ENCODE measurements around the gene MAP3K4.

Gene MAP3K4, protein sequence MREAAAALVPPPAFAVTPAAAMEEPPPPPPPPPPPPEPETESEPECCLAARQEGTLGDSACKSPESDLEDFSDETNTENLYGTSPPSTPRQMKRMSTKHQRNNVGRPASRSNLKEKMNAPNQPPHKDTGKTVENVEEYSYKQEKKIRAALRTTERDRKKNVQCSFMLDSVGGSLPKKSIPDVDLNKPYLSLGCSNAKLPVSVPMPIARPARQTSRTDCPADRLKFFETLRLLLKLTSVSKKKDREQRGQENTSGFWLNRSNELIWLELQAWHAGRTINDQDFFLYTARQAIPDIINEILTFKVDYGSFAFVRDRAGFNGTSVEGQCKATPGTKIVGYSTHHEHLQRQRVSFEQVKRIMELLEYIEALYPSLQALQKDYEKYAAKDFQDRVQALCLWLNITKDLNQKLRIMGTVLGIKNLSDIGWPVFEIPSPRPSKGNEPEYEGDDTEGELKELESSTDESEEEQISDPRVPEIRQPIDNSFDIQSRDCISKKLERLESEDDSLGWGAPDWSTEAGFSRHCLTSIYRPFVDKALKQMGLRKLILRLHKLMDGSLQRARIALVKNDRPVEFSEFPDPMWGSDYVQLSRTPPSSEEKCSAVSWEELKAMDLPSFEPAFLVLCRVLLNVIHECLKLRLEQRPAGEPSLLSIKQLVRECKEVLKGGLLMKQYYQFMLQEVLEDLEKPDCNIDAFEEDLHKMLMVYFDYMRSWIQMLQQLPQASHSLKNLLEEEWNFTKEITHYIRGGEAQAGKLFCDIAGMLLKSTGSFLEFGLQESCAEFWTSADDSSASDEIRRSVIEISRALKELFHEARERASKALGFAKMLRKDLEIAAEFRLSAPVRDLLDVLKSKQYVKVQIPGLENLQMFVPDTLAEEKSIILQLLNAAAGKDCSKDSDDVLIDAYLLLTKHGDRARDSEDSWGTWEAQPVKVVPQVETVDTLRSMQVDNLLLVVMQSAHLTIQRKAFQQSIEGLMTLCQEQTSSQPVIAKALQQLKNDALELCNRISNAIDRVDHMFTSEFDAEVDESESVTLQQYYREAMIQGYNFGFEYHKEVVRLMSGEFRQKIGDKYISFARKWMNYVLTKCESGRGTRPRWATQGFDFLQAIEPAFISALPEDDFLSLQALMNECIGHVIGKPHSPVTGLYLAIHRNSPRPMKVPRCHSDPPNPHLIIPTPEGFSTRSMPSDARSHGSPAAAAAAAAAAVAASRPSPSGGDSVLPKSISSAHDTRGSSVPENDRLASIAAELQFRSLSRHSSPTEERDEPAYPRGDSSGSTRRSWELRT (N-terminal part only)

DNA sequence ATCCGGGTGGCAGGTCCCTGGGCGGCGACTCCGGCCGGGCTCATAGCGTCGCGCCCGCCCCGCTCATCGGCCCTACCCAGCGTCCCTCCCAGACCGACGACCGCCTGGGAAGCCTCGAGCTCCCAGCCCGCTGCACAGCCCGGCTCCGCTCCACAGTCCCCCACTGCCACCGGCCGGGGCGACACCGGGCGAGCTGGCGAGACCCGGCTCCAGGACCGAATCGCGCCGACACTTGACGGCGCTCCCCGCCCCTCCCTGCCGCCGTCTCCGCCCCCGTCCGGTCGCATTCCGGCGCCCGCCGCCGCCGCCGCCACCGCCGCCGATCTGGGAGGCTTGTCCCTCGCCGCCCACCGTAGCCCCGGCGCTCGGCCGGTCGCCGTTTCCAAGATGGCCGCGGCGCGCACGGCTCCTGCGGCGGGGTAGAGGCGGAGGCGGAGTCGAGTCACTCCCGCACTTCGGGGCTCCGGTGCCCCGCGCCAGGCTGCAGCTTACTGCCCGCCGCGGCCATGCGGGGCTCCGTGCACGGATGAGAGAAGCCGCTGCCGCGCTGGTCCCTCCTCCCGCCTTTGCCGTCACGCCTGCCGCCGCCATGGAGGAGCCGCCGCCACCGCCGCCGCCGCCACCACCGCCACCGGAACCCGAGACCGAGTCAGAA is at the start of gene MAP3K4:
TSS of gene MAP3K4 (plus strand) at position 364 of the 655 bp plus-strand sequence. CDS start at position 527, 163 bp downstream.
- peak; percentile 90 for DNase-seq

DNA sequence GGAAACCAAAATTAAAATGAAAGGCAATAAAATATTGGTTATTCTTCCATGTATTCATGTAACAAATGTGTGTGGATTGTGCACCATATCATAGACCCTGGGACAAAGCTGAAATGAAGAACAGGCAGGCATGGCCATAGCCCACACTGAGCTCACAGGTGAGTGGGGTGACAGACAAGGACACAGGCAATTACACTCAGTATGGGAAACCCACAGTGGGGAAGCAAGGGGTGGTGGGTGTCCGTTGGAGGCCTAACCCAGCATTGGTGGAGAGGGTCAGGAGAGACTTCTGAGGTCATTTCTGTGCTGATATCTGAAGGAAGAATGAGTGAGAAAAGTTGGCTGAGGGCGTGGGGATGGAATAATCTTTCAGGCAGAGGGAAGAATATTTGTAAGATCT is 47.6 kb upstream of the MAP3K4 start:
- DNase-seq = no peak

DNA sequence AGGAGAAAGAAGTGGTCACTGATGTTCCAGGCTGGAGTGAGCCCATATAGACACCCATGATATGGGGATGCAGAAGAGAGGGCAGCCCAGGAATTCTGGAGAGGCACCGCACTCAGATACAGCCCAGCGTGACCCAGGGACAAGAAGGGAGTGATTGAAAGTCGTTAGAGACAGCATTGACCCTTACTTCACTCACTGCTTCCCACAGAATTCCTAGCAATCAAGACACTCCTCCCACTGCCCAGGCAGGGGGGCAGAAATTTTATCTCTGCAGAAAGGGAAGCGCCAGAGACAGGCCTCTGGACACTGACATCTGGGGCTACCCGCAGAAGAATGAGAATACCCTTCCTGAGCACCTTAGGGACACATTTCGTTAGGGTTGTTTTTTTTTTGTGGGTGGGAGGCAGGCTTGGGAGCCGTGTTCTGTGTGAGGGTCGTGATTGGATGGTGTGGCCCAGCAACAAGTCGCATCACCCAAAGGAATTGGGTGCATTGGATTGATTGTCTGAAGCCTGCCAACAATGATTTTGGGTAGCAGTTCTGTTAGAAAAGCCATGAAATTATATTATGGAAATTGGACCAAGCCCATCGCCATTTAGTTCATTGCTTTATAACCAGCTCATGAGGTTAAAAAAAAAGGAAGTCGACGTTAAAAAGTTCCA is 45.9 kb upstream of the MAP3K4 start:
- DNase-seq = no peak

DNA sequence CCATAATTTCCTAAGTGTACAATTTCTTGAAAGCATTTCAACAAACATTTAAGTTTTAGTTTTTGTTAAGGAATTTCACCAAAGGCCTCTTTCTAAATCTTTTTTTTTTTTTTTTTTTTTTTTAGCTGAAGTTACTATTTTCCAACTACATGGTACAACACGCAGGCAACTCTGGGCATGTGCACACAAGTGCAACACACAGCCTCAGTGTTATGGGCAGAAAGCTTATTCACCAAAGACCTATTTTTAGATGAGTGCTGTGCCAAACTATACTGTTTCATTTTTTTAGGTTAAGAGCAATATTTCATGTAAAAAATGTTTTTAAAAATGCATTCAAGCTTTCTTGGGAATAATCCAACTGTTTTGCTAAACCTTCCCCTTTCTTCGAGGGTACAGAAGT is 42.0 kb upstream of the MAP3K4 start:
- no peak for DNase-seq

DNA sequence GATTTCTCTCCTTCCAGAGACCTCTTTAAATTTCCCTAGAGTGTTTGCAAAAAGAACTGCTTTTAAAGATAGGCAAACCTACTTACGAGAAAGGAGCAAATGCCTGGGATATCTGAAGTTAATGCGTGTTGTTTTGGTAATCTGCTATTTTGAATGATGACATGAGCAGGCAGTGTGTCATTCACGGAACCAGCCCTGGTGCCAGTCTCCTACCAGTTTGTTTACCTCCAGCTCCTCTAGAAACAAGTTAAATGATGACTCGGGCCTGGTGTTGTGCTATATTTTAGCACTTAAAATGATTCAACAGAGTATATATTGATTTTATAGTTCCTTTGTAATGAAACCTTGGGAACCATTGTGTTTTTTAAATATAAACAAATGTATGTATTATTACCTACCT is 41.1 kb upstream of the MAP3K4 start:
- DNase-seq = no peak

DNA sequence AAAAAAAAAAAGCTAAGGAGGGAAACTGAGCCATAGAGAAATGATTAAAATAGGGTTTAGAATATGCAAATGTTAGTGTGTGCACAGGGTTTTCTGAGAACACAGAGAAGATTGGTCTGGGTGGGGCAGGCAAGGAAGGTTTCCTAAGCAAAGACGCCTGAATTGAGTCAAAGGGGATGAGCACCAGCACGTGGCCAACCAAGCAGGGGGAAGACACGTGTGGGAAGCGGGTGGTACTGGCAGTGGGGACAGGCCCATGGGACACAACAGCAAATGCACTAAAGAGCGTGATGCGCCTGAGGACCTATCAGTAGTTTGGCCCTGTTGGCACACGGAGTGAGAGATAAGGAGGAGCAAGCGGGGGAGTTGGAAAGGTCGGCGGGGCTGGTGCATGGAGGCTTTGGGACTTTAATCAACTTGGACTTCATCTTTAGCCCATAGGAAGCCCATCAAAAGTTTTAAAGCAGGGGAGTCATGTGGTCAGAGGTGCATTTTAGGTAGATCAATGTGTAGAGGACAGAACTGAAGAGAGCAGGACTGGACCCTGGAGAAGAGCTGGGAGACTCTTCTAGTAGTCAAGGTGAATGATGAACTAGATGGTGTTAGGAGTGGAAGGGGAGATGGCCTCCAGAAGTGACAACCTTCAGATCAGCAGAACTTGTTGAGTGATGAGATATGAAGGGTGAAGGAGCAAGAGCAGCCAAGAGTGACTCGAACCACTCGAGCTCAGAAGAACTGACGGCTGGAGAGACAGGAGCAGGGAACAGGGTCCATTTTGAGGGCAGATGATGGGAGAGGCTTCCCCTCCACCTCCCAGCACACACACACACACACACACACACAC is 40.2 kb upstream of the MAP3K4 start:
- no peak for DNase-seq

DNA sequence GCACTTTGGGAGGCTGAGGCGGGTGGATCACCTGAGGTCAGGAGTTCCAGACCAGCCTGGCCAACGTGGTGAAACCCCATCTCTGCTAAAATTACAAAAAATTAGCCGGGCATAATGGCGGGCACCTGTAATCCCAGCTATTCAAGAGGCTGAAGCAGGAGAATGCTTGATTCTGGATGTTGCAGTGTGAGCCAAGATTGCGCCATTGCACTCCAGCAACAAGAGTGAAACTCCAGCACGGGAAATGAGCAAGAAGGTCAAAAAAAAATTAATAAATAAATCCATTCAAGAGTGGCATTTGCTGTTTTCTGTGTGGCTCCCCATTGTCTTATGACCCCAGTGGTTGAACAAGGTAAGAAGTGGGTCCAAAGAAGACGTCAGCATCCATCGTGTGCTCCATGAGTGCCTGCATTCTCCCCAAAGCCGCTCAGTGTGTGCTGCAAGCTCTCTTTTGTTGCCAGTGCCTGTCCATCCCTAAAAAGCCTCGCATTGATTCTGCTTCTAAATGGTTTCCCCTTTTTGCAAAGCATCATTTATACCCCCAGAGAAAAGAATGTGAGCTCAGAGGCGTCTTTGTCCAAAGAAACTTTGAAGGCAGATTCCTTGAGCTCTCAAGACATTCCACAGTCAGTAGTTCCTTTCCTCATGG is 38.8 kb upstream of the MAP3K4 start:
- DNase-seq = no peak

DNA sequence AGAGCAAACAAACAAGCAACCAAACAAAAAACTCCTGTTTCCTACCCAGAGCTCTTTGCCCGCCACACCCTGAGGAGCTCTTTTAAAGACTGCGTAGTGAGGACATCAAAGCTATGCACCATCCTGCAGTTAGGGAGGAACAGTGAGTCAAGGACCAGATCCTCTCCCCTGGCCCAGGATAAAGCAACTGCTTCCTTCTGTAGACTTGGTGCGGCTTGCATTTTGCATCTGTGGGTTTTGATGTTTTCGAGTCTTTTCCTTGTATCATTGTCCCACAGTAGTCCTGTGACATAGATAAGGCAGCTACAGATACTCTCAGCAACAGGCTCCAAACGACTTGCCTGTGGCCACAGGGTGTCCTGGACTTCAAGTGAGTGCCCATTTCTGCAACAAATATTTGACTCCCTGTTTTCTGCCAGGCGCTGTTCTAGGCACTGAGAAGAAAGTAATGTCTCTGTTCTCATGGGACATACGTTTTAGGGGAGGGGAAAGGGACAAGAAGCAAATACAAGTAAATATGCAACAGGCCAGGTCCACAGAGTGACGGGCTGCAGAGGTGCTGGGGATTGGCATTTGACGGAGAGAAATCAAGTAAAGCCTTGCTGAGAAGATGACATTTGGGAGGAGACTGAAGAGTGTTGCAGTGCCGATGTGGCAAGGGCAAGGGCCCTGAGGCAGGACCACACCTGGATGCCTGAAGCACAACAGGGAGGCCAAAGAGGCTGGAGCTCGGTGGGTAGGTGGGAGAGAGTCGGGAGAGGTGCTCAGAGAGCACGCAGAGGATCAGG is 35.9 kb upstream of the MAP3K4 start:
- DNase-seq = no peak

DNA sequence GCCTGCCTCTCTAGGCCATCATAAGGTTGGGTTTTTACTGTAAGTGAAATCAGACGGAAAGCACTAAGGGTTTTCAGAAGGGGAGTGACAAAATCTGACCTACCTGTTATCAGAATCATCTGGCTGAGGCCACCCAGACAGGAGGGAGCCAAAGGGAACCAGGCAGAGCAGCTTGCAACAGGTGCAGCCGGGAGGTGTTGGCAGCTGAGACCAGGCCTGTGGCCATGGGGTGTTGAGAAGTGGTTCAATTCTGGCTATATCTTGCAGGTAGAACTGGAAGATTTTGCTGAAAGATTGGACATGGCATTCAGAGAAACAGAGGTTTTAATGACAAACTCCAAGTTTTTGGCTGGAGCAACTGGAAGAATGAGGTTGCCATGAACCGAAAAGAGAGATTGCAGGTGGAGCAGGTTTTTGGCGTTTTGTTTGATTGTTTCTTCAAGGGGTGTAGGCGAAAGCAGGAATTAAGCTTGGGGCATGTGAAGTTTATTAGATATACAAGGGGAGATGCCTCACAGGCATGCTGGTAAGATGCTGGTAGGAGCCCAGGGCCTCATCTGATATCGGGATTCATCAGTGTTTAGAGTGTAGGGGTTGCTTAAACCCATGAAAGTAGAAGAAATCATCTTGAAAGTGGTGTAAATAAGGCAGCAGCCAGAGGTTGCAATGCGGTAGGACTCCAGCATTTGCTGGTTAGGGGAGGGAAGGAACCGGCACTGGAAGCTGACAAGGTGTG is 35.1 kb upstream of the MAP3K4 start:
- no peak for DNase-seq

DNA sequence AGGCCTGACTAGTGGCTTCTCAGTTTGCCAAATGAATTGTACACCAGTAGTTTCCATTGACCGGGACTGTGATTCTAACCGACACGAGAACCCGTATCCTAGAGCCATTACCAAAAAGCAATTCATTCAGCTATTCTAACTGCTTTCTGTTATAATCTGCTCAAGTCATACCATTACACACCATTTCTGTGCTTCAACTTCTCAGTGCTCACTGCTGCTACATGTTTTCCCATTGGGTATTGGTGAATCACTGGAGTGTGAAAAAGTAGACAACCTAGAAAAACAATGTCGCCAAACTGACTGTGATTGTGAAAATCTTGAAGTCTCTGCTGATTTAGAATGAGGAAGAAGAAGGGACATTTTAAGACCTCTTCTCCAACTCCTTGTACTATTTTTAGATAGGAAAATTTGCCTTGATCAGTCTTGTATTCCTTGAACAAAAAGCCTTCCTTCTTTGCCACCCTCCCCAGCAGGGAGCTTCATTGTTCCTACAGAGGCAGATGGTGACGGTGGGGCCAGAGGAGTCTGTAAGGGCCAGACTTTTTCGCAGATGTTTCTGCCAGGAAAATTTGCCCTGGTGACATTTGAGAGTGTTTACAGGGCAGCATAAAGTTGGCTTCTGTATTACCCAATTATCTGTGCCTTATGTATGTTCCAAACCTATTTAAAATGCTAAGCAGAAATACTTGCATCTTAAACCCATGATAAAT is 31.7 kb upstream of the MAP3K4 start:
- DNase-seq = no peak

DNA sequence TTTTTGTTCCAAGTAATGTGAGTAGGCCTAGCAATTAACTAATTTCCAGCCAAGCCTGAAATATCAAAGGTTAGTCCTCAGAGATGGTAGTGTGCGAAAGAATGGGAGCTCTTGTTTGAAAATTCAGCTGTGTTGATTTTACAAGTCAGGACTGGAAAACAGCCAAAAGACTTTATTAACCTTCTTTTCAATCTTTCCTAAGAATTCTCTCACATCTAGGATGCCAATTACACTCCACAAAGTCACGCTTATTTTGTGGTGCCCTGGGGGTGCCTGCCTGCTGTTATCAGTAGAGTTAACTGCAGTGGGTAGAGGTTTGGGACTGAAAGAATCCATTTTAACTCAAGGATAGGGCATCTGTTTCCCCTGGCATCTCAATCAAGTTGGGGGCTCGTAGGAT is 30.7 kb upstream of the MAP3K4 start:
- no peak for DNase-seq

DNA sequence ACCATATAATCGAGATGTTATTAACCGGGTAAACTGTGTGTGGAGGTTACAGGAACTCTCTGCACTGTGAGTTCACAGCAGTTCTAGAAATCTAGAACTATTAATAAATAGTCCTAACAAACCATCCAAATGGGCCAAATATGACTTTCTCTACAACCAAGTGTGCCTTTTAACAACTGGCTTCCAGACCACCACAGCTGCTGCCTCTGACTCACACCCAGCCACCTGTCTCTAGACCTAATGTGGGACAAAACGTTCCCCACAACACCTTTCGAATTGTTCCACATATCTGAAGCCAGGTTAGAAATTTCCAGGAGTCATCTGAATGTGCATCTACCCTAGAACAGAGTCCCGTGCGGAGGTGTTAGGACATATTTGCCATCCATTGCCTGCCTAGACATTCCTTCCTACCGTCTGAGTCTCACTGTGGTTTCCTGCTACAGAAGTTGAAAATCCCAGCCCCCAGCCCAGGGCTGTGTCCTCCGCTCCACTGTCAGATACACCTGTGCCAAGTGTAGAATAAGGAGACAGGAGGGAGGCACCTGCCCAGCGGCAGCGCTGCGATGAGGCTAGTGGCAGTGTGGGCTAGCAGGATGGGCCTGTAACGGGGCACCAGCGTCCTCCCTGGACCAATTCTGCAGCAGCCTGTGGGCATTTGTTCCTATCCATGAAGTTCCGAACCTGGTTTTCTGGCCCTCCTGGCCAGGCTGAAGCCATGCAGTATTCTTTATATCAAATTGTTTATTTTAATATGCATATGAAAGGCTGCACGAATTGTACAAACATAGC is 28.5 kb upstream of the MAP3K4 start:
- no peak for DNase-seq

DNA sequence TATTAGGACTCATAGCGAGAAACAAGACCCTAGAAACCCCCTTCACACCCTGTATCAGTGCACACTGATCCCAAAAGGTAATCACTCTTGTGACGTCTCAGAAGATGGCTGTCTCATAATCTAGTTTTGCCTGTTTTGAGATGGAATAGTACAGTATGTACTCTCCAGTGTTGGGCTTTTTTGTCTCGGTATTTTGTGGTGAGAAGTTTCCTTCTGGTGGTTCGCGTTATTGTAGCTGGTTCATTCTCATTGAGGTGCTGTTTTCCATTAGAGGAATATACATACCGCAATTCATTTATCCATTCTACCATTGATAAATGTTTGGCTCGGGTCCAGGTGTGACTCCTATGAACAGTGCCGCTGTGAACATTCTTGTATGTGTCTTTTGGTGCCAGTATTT is 27.9 kb upstream of the MAP3K4 start:
- DNase-seq = no peak

DNA sequence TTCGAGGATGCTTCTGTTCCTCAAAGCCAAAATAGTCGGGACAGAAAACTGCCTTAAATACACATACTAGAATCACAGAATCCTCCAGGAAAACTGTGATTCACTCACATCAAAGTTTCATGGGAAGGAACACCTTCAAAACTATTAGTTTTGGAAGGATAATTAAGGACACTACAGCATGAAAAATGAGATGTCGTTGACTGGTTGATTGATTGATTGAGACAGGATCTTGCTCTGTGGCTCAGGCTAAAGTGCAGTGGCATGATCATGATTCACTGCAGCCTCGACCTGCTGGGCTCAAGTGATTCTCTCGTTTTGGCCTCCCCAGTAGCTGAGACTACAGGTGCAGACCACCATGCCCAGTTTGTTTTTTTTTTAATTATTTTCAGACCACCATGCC is 25.7 kb upstream of the MAP3K4 start:
- DNase-seq = no peak

DNA sequence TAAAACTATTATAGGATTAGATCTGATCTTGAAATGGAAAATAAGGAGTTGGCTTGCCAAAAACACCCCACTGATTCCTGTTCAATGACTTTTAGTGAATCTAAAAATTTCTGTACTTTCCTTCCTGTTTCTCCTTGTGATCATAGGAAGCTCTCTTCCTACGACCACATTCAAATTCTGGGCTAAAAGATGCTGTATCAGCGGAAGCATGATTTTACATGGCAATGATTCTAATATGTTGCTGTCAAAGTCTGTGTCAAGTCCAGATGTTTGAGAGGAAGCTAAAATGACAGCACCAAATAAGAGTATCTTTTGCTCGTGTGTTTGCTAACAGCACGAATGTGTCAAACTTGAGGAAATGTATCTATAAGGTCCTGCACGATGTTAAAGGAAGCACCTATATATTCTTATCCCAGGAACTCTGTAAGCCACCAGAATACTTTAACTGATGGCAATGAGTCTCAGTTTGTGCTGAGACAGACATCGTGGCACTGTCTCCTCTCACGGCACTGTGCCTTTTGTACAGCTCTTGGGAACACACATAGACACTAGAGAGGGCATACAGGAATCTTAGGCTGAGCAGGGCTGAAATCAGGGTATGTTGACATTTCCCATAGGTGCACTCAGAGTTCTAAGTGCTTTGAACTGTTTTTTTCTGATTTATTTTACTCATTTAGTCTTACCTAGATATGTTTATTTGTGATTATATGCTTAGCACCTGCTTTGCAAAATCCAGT is 24.9 kb upstream of the MAP3K4 start:
- DNase-seq = no peak

DNA sequence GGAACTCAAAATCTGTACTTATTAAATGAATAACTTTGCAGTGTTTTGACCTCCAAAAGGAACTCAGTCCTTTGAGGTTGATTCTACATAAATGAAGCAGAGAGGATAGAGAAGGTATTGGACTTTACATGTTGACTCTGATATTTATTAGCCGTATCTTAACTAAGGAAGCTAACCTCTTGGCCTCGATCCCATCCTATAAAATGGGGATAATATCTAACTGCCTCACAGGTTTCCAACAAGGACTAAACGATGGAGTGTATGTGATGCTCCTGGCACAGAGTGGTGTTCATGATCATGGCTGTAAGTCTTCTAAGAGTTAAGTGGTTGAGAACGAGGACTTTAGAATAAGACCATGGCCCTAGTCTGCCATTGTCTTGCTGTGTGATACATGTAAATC is 24.2 kb upstream of the MAP3K4 start:
- no peak for DNase-seq

DNA sequence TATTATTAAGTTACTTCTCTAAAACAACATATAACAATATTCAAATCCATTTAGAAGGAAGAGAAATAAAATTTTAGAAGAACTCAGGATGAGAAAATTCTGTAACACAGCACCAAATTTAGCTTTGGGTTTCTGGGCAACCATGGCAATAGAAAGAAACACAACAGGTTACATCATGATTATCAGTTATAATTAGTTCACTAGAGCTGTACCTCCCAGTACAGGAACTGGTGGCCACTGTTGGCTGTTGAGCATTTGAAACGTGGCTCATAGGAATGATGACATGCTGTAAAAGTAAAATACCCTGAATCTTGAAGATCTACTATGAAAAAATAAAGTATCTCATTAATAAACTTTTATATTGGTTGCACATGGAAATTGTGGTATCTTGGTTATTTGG is 23.7 kb upstream of the MAP3K4 start:
- no peak for DNase-seq
